Vein endothelial cell (primary cell): ENCODE data around the gene BTNL9. TPM values are rescaled to one million over a fixed set of nuclear protein-coding genes. Genes with fewer than 3 reads are reported as not detected.

Experiments
- small RNA-seq: library from RNA; depleted of rRNA; stranded (forward); fragments of <200 nt; gene quantifications from one replicate; pipeline ENCODE3, GENCODE V24; 2012
- total RNA-seq: library from RNA; depleted of rRNA; stranded (reverse); fragments of >200 nt; gene quantifications from 2 replicates; pipeline ENCODE4 v1.2.3, GENCODE V29; 2012

BTNL9 gene
- 0.19 and 2.0 TPM in 2 replicates for total RNA-seq

DNA sequence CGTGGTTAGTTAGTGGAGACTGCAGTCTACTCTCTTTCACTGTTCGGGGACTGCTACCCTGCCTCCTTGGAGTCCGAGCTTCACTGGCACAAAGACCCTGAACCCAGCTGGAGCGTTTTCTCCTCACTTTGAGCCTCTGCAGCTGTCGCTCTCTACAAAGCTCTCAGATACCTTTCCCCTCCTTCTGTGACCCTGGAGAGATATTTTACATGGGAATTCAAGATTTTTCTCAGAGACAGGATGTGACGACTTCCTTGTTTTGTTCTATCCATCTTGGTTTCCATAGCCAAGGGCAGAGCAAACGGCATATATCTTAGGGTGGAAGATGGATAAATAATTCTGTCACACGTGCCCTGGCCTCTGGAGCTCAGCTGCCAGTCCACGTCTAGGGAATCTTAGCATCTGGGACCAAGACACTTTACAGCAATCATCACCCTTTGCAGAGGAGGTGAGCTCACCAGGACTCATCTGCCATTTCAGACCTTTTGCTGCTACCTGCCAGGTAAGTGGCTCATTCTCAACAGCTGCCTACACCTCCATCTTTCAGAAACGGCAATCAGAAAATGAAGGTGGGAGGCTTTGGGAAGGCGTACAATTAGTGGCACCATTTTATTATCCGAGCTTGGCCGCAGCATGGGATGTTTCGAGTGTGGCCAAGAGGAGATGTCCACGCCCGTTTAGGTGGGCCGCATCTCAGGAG is at the start of gene BTNL9:
Gene BTNL9 (plus strand): TSS at position 336 of the 700 bp plus-strand sequence. CDS start 5,224 bp downstream, outside the sequence.

Small RNA genes lying within 50 kb of the gene (small RNA-seq; reads per million reads assigned to genes)
- gene MIR8089, result not detected
- not detected for gene RNU6-1036P

Other genes with a start within 250 kb of the BTNL9 start
- 104 and 117 TPM in 2 replicates for gene MGAT1, start 237.5 kb upstream of the BTNL9 start, total RNA-seq
- gene ZFP62, start 179.0 kb upstream of the BTNL9 start, total RNA-seq, result 14.4 and 19.5 TPM in 2 replicates
- gene BTNL8, start 141.1 kb upstream of the BTNL9 start, total RNA-seq, result not detected in 2 replicates
- gene BTNL3, start 51.4 kb upstream of the BTNL9 start, total RNA-seq, result not detected in 2 replicates
- not detected in 2 replicates for gene OR2V1, start 90.9 kb downstream of the BTNL9 start, total RNA-seq
- not detected in 2 replicates for gene OR2V2, start 107.3 kb downstream of the BTNL9 start, total RNA-seq
- gene TRIM7, start 164.9 kb downstream of the BTNL9 start, total RNA-seq, result 6.9 and 7.9 TPM in 2 replicates
- 9.8 and 10.2 TPM in 2 replicates for gene TRIM41, start 183.0 kb downstream of the BTNL9 start, total RNA-seq
- 4,709 and 5,671 TPM in 2 replicates for gene RACK1, start 203.6 kb downstream of the BTNL9 start, total RNA-seq
- gene TRIM52, start 220.9 kb downstream of the BTNL9 start, total RNA-seq, result 5.9 and 7.9 TPM in 2 replicates